Gastrocnemius medialis (tissue), 4 donors: Measurements from ENCODE around the gene EXOC2. TPM values are rescaled to one million over a fixed set of nuclear protein-coding genes. Genes with fewer than 3 reads are reported as not detected.

ENCODE experiments used
- ATAC-seq, 2 donors: fragments of 150-250 bp; one replicate each; pipeline ENCODE4 v1.9.1; 2016
- DNase-seq, 2 donors: peaks; one replicate each; pipeline ENCODE4 v3.0.0-alpha.2; 2019
- H3K27ac ChIP-seq, 4 donors: fragments of 200-600 bp; sonication (generic); 1 replicate in 1 of 4; 2 replicates in 3 of 4; pipeline ENCODE4 v1.5.1; 2016 to 2018; ENCODE audit warnings: mild to moderate bottlenecking in 2 of 4, moderate library complexity in 1 of 4
- H3K27me3 ChIP-seq, 3 donors: fragments of 200-600 bp; sonication (generic) in 2 of 3; 1 replicate in 1 of 3; 2 replicates in 2 of 3; pipeline versions ENCODE4 v1.5.1 to v1.6.0; 2016 to 2019; ENCODE audit warnings: mild to moderate bottlenecking in 1 of 3, moderate library complexity in 1 of 3
- H3K36me3 ChIP-seq, 2 donors: fragments of 200-600 bp; sonication (generic) in 1 of 2; one replicate each; pipeline ENCODE4 v1.5.1; 2017 to 2018
- H3K4me1 ChIP-seq, 2 donors: fragments of 200-600 bp; sonication (generic) in 1 of 2; one replicate each; pipeline ENCODE4 v1.5.1; 2016 to 2017; ENCODE audit warnings: mild to moderate bottlenecking in 2 of 2
- H3K4me3 ChIP-seq, 4 donors: fragments of 200-600 bp; sonication (generic) in 3 of 4; 1 replicate in 1 of 4; 2 replicates in 3 of 4; pipeline ENCODE4 v1.5.1; 2016 to 2019; ENCODE audit warnings: mild to moderate bottlenecking in 2 of 4
- H3K9me3 ChIP-seq, 3 donors: fragments of 200-600 bp; sonication (generic) in 2 of 3; 1 replicate in 1 of 3; 2 replicates in 2 of 3; pipeline ENCODE4 v1.5.1; 2016 to 2019
- CTCF ChIP-seq, 5 experiments: fragments of 450-650 bp in 3 of 5; fragments of 200-600 bp in 2 of 5; sonication (generic) in 2 of 5; IDR thresholded peaks in 4 of 5; conservative IDR thresholded peaks in 1 of 5; 1 replicate in 4 of 5; 2 replicates in 1 of 5; pipeline ENCODE4 v1.5.1; 2016 to 2019; ENCODE audit warnings: antibody characterized with exemption in 5 of 5, mild to moderate bottlenecking in 3 of 5, moderate library complexity in 3 of 5
- POLR2A ChIP-seq, 2 donors: fragments of 450-650 bp; IDR thresholded peaks; one replicate each; pipeline ENCODE4 v1.6.1; 2017; ENCODE audit warnings: antibody characterized with exemption in 2 of 2, mild to moderate bottlenecking in 2 of 2, moderate library complexity in 2 of 2
- in situ Hi-C, 4 donors: fragments of 200-750 bp; cut with MboI; loops; one replicate each; pipeline versions ENCODE4 v1.15.0 to v1.8.0; 2017; ENCODE audit warnings: low sequenced_read_pairs in 4 of 4
- intact Hi-C: fragments of 100-400 bp; cut with DNase I; formaldehyde crosslinking; loops from one replicate; pipeline ENCODE4 v1.15.1; 2023; ENCODE audit warnings: low total_unique reads
- total RNA-seq, 4 donors: library from RNA; depleted of rRNA; stranded (reverse); fragments of >200 nt; gene quantifications; one replicate each; pipeline versions ENCODE4 v1.1.0 to v1.2.3, GENCODE V29; 2016

The EXOC2 gene
- total RNA-seq, 4 donors from 2014 or later, result 12.6 to 16.4 (median 15.0) TPM

DNA sequence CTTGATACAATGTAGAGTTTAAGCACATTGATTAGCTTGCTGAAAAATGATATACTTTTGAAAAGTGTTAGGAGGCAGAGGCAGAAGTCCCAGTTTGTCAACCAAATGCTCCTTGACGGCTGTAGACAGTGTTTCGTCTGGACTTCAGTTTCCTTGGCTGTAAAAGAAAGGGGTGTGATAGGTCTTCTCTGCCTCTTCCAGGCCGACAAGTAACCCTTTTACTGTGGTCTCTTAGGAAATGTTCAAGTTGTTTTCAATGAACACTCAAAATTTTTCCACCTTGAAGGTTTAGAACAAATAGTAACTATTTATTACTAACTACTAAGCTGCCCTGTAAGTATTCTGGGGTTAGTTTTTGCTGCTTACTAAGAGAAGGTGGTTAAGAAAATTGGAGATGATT, 179.0 kb downstream of the EXOC2 start:
- no peak for TF ChIP-seq POLR2A (IDR thresholded peaks at IDR 0.05)
- no peak for TF ChIP-seq CTCF (IDR thresholded peaks at IDR 0.05 in 4 of 5, conservative IDR thresholded peaks at IDR 0.05 in 1 of 5)
- Histone ChIP-seq H3K27me3 (no peaks in the 10 kb centered on the region), H3K27ac (no peak overlapping the region), H3K36me3 (peaks cover 0 to 7% of the 10 kb centered on the region in 2 donors), H3K4me1 (no peaks in the 10 kb centered on the region), H3K9me3 (no peaks in the 10 kb centered on the region), H3K4me3 (no peak overlapping the region)
- intact Hi-C loops (no loop called here), in situ Hi-C loops (no loop called here)
- ATAC-seq, result no peak
- DNase-seq, result no peak

- in situ Hi-C loops (no loop called here), intact Hi-C loops (no loop called here)
- H3K4me1 ChIP-seq, result no peaks in the 10 kb centered on the region
- ATAC-seq (no peak), DNase-seq (no peak)
- no peaks in the 10 kb centered on the region for H3K27me3 ChIP-seq
- no peak overlapping the region for H3K4me3 ChIP-seq
- H3K9me3 ChIP-seq, result no peaks in the 10 kb centered on the region
- no peak for TF ChIP-seq CTCF (IDR thresholded peaks at IDR 0.05 in 4 of 5, conservative IDR thresholded peaks at IDR 0.05 in 1 of 5)
- no peak for TF ChIP-seq POLR2A (IDR thresholded peaks at IDR 0.05)
- peaks cover 0 to 7% of the 10 kb centered on the region in 2 donors for H3K36me3 ChIP-seq
- no peak overlapping the region for H3K27ac ChIP-seq
Observed at GRCh38 chr6:513058-513457, 179.9 kb downstream of the EXOC2 start.

GRCh38 chr6:511488-512137, 181.3 kb downstream of the EXOC2 start:
- in situ Hi-C loops (no loop called here), intact Hi-C loops (no loop called here)
- H3K9me3 ChIP-seq, result no peaks in the 10 kb centered on the region
- TF ChIP-seq POLR2A (IDR thresholded peaks at IDR 0.05) (no peak), CTCF (IDR thresholded peaks at IDR 0.05 in 4 of 5, conservative IDR thresholded peaks at IDR 0.05 in 1 of 5) (no peak)
- no peak overlapping the region for H3K4me3 ChIP-seq
- DNase-seq (no peak), ATAC-seq (no peak)
- peaks cover 0 to 7% of the 10 kb centered on the region in 2 donors for H3K36me3 ChIP-seq
- H3K27me3 ChIP-seq, result no peaks in the 10 kb centered on the region
- H3K4me1 ChIP-seq, result no peaks in the 10 kb centered on the region
- H3K27ac ChIP-seq, result no peak overlapping the region

DNA sequence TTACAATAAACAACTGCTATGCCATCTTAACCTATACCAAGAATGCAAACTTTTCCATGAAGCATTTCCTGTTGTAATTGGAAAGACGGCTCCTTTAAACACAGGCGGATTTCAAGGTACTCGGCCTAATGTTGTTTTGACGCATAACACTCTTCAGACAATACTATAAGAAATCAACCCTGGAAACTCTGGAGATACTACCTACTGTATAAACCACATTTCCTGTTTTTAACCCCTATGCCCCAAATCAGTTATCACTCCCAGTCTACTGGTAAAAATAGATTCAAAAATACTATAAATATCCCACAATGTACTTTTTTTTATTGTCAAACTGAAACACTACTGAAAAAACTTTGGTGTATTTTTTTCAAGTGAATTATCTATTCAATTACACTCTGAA, 183.3 kb downstream of the EXOC2 start:
- Histone ChIP-seq H3K4me3 (no peak overlapping the region), H3K27ac (no peak overlapping the region), H3K27me3 (no peaks in the 10 kb centered on the region), H3K36me3 (peaks cover 0 to 7% of the 10 kb centered on the region in 2 donors), H3K9me3 (no peaks in the 10 kb centered on the region), H3K4me1 (no peaks in the 10 kb centered on the region)
- in situ Hi-C loops (no loop called here), intact Hi-C loops (no loop called here)
- ATAC-seq, result no peak
- no peak for DNase-seq
- TF ChIP-seq CTCF (IDR thresholded peaks at IDR 0.05 in 4 of 5, conservative IDR thresholded peaks at IDR 0.05 in 1 of 5) (no peak), POLR2A (IDR thresholded peaks at IDR 0.05) (no peak)

GRCh38 chr6:508614-509013, 184.3 kb downstream of the EXOC2 start:
- Histone ChIP-seq H3K27ac (no peak overlapping the region), H3K9me3 (no peaks in the 10 kb centered on the region), H3K27me3 (no peaks in the 10 kb centered on the region), H3K4me1 (no peaks in the 10 kb centered on the region), H3K4me3 (no peak overlapping the region), H3K36me3 (peaks cover 0 to 7% of the 10 kb centered on the region in 2 donors)
- in situ Hi-C loops (no loop called here), intact Hi-C loops (no loop called here)
- ATAC-seq (no peak), DNase-seq (no peak)
- TF ChIP-seq CTCF (IDR thresholded peaks at IDR 0.05 in 4 of 5, conservative IDR thresholded peaks at IDR 0.05 in 1 of 5) (no peak), POLR2A (IDR thresholded peaks at IDR 0.05) (no peak)
